HEK293 (cell line): Measurements from ENCODE around the gene VAT1L.

Experiments used
- CTCF ChIA-PET: fragments of 350-600 bp; formaldehyde crosslinking; extraction: SDS; loops from one replicate; lab custom pipeline; 2021; ENCODE audit warnings: antibody characterized with exemption; lab: Yijun Ruan, JAX
- POLR2A ChIA-PET: fragments of 300-600 bp; formaldehyde crosslinking; extraction: SDS; loops from one replicate; lab custom pipeline; 2020; ENCODE audit warnings: antibody characterized with exemption, inconsistent platforms; lab: Yijun Ruan, JAX
- H3K27ac ChIP-seq: fragments of 200-500 bp; sonication (Bioruptor generic); 2 replicates; pipeline ENCODE4 v1.5.1; 2014; ENCODE audit warnings: low read depth, low read length, control low read depth, inconsistent platforms; ENCODE audit errors: extremely low read depth
- H3K36me3 ChIP-seq, 2 experiments: fragments of 200-500 bp in 1 of 2; sonication (Bioruptor generic) in 1 of 2; 1 replicate in 1 of 2; 2 replicates in 1 of 2; pipeline ENCODE4 v1.5.1; 2014 to 2017; ENCODE audit warnings: inconsistent platforms in 2 of 2, low read length in 2 of 2; ENCODE audit not compliant: control insufficient read depth in 2 of 2, insufficient read depth in 1 of 2
- H3K4me1 ChIP-seq: fragments of 200-500 bp; sonication (Bioruptor generic); 2 replicates; pipeline ENCODE4 v1.5.1; 2014; ENCODE audit warnings: mild to moderate bottlenecking, low read length, inconsistent platforms; ENCODE audit not compliant: control insufficient read depth, insufficient read depth
- H3K4me3 ChIP-seq: 2 replicates; pipeline ENCODE4 v1.5.1; 2011; ENCODE audit warnings: low read depth, mild to moderate bottlenecking, control low read depth, low read length, moderate library complexity
- H3K9me3 ChIP-seq: fragments of 200-500 bp; sonication (Bioruptor generic); 2 replicates; pipeline ENCODE4 v1.5.1; 2014; ENCODE audit warnings: low read depth, low read length, inconsistent platforms; ENCODE audit not compliant: control insufficient read depth, insufficient read depth
- FEZF1 ChIP-seq: fragments of 450-650 bp; formaldehyde crosslinking; IDR thresholded peaks from 2 replicates; pipeline ENCODE4 v1.5.1; 2016; ENCODE audit warnings: missing biosample characterization, missing genetic modification characterization
- GLIS1 ChIP-seq: fragments of 450-650 bp; formaldehyde crosslinking; IDR thresholded peaks from 2 replicates; pipeline ENCODE4 v1.5.1; 2016; ENCODE audit warnings: missing biosample characterization, missing genetic modification characterization
- IKZF3 ChIP-seq: fragments of 450-650 bp; IDR thresholded peaks from 2 replicates; pipeline ENCODE4 v1.5.0; 2018; ENCODE audit warnings: missing biosample characterization, mild to moderate bottlenecking, missing genetic modification characterization, moderate library complexity
- MZF1 ChIP-seq: fragments of 450-650 bp; formaldehyde crosslinking; IDR thresholded peaks from 2 replicates; pipeline ENCODE4 v1.5.1; 2017; ENCODE audit warnings: missing biosample characterization, missing genetic modification characterization, borderline replicate concordance
- PRDM1 ChIP-seq: fragments of 450-650 bp; formaldehyde crosslinking; IDR thresholded peaks from 2 replicates; pipeline ENCODE4; 2016; ENCODE audit warnings: missing biosample characterization, missing genetic modification characterization
- WT1 ChIP-seq: fragments of 450-650 bp; formaldehyde crosslinking; IDR thresholded peaks from 2 replicates; pipeline ENCODE4 v1.5.1; 2016; ENCODE audit warnings: missing biosample characterization, missing genetic modification characterization
- ZBTB1 ChIP-seq: fragments of 450-650 bp; formaldehyde crosslinking; IDR thresholded peaks from 2 replicates; pipeline ENCODE4 v1.5.1; 2016; ENCODE audit warnings: missing biosample characterization, missing genetic modification characterization
- ZFP69B ChIP-seq: fragments of 450-650 bp; formaldehyde crosslinking; IDR thresholded peaks from 2 replicates; pipeline ENCODE4 v1.5.1; 2016; ENCODE audit warnings: missing biosample characterization, missing genetic modification characterization
- ZNF138 ChIP-seq: fragments of 450-650 bp; formaldehyde crosslinking; IDR thresholded peaks from 2 replicates; pipeline ENCODE4 v1.5.1; 2016; ENCODE audit warnings: missing biosample characterization, missing genetic modification characterization, borderline replicate concordance
- ZNF169 ChIP-seq: fragments of 450-650 bp; formaldehyde crosslinking; IDR thresholded peaks from 2 replicates; pipeline ENCODE4 v1.5.1; 2016; ENCODE audit warnings: missing biosample characterization, missing genetic modification characterization
- ZNF2 ChIP-seq: fragments of 450-650 bp; formaldehyde crosslinking; IDR thresholded peaks from 2 replicates; pipeline ENCODE4 v1.5.1; 2016; ENCODE audit warnings: missing biosample characterization, missing genetic modification characterization
- ZNF274 ChIP-seq, 2 experiments: fragments of 200-500 bp in 1 of 2; fragments of 450-650 bp in 1 of 2; sonication (Bioruptor generic) in 1 of 2; formaldehyde crosslinking in 1 of 2; IDR thresholded peaks; 2 replicates each; pipeline versions ENCODE4 v1.5.1 to v1.6.1; 2014 to 2016; ENCODE audit warnings: borderline replicate concordance in 1 of 2, inconsistent platforms in 1 of 2, low read length in 1 of 2, missing biosample characterization in 1 of 2, missing genetic modification characterization in 1 of 2
- ZNF366 ChIP-seq: fragments of 450-650 bp; formaldehyde crosslinking; conservative IDR thresholded peaks from 2 replicates; pipeline ENCODE4 v1.5.1; 2016; ENCODE audit warnings: missing biosample characterization, missing genetic modification characterization
- ZNF585B ChIP-seq: fragments of 450-650 bp; formaldehyde crosslinking; IDR thresholded peaks from 2 replicates; pipeline ENCODE4 v1.5.1; 2016; ENCODE audit warnings: missing biosample characterization, missing genetic modification characterization
- ZNF707 ChIP-seq: fragments of 450-650 bp; formaldehyde crosslinking; IDR thresholded peaks from 2 replicates; pipeline ENCODE4 v1.5.1; 2016; ENCODE audit warnings: missing biosample characterization, missing genetic modification characterization
- ZNF785 ChIP-seq: fragments of 450-650 bp; formaldehyde crosslinking; IDR thresholded peaks from 2 replicates; pipeline ENCODE4 v1.5.1; 2016; ENCODE audit warnings: missing biosample characterization, missing genetic modification characterization
- ZSCAN18 ChIP-seq: fragments of 450-650 bp; formaldehyde crosslinking; IDR thresholded peaks from 2 replicates; pipeline ENCODE4 v1.5.1; 2016; ENCODE audit warnings: missing biosample characterization, missing genetic modification characterization
- TF ChIP-seq, protein P1 (sequence below): fragments of 450-650 bp; formaldehyde crosslinking; IDR thresholded peaks from 2 replicates; pipeline ENCODE4 v1.5.0; 2017; ENCODE audit warnings: missing biosample characterization, missing genetic modification characterization, borderline replicate concordance
- TF ChIP-seq, protein P2 (sequence below): fragments of 450-650 bp; IDR thresholded peaks from 2 replicates; pipeline ENCODE4 v1.5.1; 2018; ENCODE audit warnings: missing biosample characterization, mild to moderate bottlenecking, missing genetic modification characterization
- TF ChIP-seq, protein P3 (sequence below): fragments of 450-650 bp; formaldehyde crosslinking; IDR thresholded peaks from 2 replicates; pipeline ENCODE4 v1.5.1; 2017; ENCODE audit warnings: missing biosample characterization, mild to moderate bottlenecking, missing genetic modification characterization, moderate library complexity

The VAT1L gene

GRCh38 chr16:77960766-77961165 lies 172.4 kb downstream of the VAT1L start:
- H3K36me3 ChIP-seq: no peaks in the 10 kb centered on the region
- no peak overlapping the region for H3K4me3 ChIP-seq
- CTCF ChIA-PET: interaction anchor here (2.0 kb wide), 1 partner anchor 9 kb away, joined by 10 read pairs; no protein-coding TSS in a partner anchor
- POLR2A ChIA-PET: no interaction called here
- H3K9me3 ChIP-seq: no peaks in the 10 kb centered on the region
- H3K4me1 ChIP-seq: no peaks in the 10 kb centered on the region
- no peak overlapping the region for H3K27ac ChIP-seq
- TF ChIP-seq ZSCAN18: no peak
- no peak for TF ChIP-seq IKZF3 (tag by site-specific recombination)
- peak; percentile 14; the same call in 1 of the 2 replicates for TF ChIP-seq GLIS1 (tag by site-specific recombination)
- TF ChIP-seq FEZF1: no peak

- TF ChIP-seq WT1 (tag by site-specific recombination) (no peak), ZNF785 (no peak), ZFP69B (tag by site-specific recombination) (no peak), ZBTB1 (tag by site-specific recombination) (no peak), ZNF138 (tag by site-specific recombination) (no peak), ZNF169 (tag by site-specific recombination) (no peak), ZNF2 (no peak)
- CTCF ChIA-PET: no interaction called here
Observed at GRCh38 chr16:77961814-77962213, 173.4 kb downstream of the VAT1L start.

DNA sequence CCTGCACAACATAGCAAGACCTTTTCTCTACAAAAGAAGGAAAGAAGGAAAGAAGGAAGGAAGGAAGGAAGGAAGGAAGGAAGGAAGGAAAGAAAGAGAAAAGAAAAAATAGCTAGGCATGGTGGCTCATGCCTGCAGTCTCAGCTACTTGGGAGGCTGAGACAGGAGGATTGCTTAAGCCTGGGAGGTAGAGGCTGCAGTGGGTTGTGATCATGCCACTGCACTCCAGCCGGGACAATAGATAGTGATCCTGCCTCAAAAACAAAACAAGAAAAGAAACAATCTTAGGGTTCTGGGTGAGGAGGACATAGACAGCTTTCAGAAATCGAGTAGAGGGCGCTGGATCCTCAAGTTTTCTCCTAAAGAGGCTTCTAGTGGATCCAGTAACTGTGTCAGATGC lies 174.3 kb downstream of the VAT1L start:
- no peak overlapping the region for H3K27ac ChIP-seq

More at GRCh38 chr16:77961814-77962213, 173.4 kb downstream of the VAT1L start:
- H3K4me1 ChIP-seq: no peaks in the 10 kb centered on the region
- POLR2A ChIA-PET: no interaction called here
- no peaks in the 10 kb centered on the region for H3K9me3 ChIP-seq
- no peaks in the 10 kb centered on the region for H3K36me3 ChIP-seq
- H3K27ac ChIP-seq: no peak overlapping the region
- no peak overlapping the region for H3K4me3 ChIP-seq

DNA sequence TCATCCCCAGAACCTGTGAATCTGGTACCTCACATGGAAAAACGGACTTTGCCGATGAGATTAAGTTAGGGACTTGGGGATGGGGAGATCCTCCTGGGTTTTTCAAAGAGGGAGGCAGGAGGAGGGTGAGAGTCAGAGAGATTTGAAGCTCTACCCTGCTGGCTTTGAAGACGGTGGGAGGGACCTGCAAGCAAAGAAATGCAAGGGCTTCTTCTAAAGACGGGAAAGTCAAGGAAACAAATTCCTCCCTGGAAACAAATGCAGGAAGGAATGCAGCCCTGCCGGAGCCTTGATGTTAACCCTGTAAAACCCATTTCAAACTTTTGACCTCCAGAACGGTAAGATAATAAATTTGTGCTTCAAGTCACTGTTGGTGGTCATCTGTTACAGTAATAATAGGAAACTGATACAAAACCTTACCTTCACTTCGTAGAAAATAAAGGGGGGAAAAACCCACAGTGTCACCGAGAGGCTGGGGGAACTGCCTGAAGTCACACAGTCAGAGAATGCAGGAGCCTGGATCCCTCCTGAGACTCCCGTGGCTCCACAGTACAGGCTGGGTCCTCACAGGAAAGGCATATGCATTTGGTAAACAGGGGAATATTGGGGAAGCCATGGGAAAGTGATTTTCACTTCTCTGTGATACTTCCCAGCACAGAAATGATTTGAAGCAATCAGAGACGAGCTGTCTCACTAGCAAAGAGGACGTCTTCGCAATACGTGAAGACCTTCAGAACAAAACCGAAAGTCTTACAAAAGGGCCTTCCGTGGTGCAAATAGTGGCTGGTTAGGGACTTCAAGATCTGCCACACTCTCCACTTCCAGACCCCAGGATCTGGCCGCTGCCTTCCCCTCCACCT lies 175.1 kb downstream of the VAT1L start:
- Histone ChIP-seq H3K9me3 (no peaks in the 10 kb centered on the region), H3K36me3 (no peaks in the 10 kb centered on the region), H3K4me3 (no peak overlapping the region), H3K4me1 (no peaks in the 10 kb centered on the region), H3K27ac (no peak overlapping the region)
- ChIA-PET POLR2A (no interaction called here), CTCF (interaction anchor here (0.7 to 5.2 kb wide), 2 partner anchors 9 to 287 kb away, joined by 3 to 35 read pairs; no protein-coding TSS in a partner anchor)
- TF ChIP-seq ZNF585B (tag by site-specific recombination) (no peak), ZNF707 (tag by site-specific recombination) (no peak), MZF1 (tag by site-specific recombination) (no peak), ZNF274 (IDR thresholded peaks at IDR 0.05; ENCODE audit: low read length) (no peak), ZNF274 (tag by site-specific recombination; IDR thresholded peaks at IDR 0.05; ENCODE audit: borderline replicate concordance) (no peak)
- TF ChIP-seq, protein P1, sequence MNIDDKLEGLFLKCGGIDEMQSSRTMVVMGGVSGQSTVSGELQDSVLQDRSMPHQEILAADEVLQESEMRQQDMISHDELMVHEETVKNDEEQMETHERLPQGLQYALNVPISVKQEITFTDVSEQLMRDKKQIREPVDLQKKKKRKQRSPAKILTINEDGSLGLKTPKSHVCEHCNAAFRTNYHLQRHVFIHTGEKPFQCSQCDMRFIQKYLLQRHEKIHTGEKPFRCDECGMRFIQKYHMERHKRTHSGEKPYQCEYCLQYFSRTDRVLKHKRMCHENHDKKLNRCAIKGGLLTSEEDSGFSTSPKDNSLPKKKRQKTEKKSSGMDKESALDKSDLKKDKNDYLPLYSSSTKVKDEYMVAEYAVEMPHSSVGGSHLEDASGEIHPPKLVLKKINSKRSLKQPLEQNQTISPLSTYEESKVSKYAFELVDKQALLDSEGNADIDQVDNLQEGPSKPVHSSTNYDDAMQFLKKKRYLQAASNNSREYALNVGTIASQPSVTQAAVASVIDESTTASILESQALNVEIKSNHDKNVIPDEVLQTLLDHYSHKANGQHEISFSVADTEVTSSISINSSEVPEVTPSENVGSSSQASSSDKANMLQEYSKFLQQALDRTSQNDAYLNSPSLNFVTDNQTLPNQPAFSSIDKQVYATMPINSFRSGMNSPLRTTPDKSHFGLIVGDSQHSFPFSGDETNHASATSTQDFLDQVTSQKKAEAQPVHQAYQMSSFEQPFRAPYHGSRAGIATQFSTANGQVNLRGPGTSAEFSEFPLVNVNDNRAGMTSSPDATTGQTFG (tag by site-specific recombination): no peak
- TF ChIP-seq, protein P2, sequence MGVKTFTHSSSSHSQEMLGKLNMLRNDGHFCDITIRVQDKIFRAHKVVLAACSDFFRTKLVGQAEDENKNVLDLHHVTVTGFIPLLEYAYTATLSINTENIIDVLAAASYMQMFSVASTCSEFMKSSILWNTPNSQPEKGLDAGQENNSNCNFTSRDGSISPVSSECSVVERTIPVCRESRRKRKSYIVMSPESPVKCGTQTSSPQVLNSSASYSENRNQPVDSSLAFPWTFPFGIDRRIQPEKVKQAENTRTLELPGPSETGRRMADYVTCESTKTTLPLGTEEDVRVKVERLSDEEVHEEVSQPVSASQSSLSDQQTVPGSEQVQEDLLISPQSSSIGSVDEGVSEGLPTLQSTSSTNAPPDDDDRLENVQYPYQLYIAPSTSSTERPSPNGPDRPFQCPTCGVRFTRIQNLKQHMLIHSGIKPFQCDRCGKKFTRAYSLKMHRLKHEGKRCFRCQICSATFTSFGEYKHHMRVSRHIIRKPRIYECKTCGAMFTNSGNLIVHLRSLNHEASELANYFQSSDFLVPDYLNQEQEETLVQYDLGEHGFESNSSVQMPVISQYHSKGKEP (tag by site-specific recombination): no peak

More for the DNA sequence above, 174.3 kb downstream of the VAT1L start:
- peak; percentile 26; the same call in 1 of the 2 replicates for TF ChIP-seq ZNF366
- TF ChIP-seq, protein P3, sequence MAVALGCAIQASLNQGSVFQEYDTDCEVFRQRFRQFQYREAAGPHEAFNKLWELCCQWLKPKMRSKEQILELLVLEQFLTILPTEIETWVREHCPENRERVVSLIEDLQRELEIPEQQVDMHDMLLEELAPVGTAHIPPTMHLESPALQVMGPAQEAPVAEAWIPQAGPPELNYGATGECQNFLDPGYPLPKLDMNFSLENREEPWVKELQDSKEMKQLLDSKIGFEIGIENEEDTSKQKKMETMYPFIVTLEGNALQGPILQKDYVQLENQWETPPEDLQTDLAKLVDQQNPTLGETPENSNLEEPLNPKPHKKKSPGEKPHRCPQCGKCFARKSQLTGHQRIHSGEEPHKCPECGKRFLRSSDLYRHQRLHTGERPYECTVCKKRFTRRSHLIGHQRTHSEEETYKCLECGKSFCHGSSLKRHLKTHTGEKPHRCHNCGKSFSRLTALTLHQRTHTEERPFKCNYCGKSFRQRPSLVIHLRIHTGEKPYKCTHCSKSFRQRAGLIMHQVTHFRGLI (tag by site-specific recombination): no peak
- TF ChIP-seq PRDM1 (tag by site-specific recombination): no peak
- no peak for TF ChIP-seq ZBTB1 (tag by site-specific recombination)
- Histone ChIP-seq H3K36me3 (no peaks in the 10 kb centered on the region), H3K9me3 (no peaks in the 10 kb centered on the region), H3K4me1 (no peaks in the 10 kb centered on the region), H3K4me3 (no peak overlapping the region)
- ChIA-PET POLR2A (no interaction called here), CTCF (interaction anchor here (0.7 kb wide), 1 partner anchor 10 kb away, joined by 3 read pairs; no protein-coding TSS in a partner anchor)
